ENCODE data around the gene SIGLEC8.

DNA sequence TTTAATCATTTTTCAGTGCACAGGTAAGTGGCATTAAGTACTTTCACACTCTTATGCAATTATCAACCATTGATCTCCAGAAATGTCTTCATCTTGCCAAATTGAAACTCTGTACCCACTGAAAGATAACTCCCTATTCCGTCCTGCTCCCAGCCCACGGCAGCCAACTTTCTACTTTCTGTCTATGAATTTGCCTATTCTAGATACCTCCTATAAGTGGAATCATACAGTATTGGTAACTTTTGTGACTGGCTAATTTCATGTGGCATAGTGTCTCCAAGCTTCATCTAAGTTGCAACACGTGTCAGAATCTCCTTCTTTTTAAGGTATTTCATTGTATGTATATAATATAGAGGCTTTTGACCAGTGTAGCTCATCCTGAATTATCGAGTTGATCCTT lies 14.4 kb upstream of the SIGLEC8 start:
- TF ChIP-seq, protein P1, sequence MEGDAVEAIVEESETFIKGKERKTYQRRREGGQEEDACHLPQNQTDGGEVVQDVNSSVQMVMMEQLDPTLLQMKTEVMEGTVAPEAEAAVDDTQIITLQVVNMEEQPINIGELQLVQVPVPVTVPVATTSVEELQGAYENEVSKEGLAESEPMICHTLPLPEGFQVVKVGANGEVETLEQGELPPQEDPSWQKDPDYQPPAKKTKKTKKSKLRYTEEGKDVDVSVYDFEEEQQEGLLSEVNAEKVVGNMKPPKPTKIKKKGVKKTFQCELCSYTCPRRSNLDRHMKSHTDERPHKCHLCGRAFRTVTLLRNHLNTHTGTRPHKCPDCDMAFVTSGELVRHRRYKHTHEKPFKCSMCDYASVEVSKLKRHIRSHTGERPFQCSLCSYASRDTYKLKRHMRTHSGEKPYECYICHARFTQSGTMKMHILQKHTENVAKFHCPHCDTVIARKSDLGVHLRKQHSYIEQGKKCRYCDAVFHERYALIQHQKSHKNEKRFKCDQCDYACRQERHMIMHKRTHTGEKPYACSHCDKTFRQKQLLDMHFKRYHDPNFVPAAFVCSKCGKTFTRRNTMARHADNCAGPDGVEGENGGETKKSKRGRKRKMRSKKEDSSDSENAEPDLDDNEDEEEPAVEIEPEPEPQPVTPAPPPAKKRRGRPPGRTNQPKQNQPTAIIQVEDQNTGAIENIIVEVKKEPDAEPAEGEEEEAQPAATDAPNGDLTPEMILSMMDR (conservative IDR thresholded peaks at IDR 0.05), result no peak
- no peak for TF ChIP-seq ZFX (IDR thresholded peaks at IDR 0.05)

Data from C4-2B (cell line).